Measurements from ENCODE around the gene CACNG1.
"Not testable (repeated sequence)": the region's sequence is repeated elsewhere in the genome, so short reads cannot be mapped to it uniquely, and the experiment has no call there.

Gene CACNG1

DNA sequence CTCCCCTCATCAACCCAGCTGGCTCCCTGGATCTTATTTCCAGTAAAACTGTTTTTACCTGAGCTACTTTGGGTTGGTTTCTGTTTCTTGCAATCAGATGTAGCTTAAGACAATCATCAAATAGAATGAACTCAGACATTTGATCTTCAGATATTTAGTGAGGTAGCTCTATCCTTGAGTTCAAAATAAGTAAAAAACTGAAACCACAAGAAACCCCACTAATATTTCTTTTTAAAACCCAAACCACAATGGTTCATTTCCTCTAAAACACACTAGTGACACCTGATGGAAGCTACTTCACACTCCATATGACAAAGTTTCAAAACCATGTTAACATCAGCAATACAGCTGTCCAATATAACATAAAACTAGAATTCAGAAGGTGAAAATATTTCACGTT, 37.8 kb downstream of the CACNG1 start:
- no peak for DNase-seq

DNA sequence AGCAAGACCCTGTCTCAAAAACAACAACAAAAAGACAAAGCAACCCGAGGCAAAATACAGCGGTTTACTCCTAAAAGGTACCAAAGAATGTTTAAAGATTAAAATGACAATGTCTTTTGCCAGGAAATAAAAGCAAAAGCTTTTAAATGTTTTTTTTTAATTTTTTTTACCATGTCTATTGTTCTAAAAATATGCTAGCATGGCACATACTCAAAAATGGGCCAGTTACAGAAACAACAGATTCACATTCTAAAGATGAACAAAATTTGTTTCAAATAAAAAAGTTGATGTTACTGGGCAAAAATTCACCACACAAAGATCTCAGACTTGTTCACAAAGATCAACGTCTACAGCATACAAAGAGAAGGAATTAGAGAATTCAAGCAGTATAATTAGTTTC, 41.1 kb downstream of the CACNG1 start:
- DNase-seq = no peak

DNA sequence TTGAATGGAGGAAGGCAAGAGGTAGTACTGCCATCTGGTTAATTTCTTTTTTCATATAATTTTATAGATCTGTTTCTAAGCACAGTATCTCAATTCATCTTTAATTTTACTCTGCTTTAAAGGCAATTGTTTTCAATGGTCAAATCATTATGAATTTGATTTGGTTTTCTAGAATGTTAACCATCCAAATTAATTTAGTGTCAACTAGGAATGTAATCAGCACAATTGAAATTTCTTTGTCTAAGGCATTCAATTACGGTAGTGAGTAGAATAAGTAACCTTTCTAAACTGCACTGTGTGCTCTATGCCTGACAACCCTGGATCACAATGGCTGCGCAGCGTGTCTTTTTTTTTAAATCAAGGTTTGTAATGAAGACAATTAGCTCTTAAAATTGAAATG, 44.3 kb downstream of the CACNG1 start:
- no peak for DNase-seq

DNA sequence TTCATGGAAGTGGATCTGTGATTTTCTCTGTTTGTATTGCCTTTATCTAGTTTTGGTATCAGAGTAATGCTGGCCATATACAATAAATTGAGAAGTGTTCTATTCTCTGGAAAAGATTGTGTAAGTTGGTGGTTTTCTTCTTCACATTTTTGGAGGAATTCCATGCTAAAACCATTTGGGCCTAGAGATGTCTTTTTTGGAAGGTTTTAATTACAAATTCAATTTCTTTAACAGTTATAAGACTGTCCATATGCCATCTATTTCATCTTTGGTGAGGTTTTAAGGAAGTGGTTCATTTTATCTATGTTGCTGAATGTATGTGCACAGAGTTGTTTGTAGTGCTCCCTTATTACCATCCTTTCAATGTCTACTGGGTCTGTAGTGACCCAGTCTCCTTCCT, 46.0 kb downstream of the CACNG1 start:
- no peak for DNase-seq

DNA sequence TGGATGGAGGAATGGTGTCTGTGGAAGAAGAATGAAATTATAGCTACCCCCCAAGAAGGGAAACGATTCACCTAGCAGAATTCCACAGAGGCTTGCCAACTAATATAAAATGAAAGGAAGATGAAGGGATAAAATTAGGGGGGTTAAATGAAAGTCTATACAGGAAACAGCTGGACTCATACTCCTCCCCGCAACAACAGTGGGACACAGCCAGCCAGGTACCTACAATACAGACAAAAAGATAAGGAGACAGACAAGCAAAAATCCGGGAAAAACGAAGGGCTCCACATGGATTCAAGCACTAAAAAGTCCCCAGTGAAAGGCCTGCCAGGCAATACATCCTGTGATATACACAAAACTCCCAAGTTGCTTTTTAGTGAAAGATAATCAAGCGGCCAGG, 47.9 kb downstream of the CACNG1 start:
- no peak for DNase-seq

DNA sequence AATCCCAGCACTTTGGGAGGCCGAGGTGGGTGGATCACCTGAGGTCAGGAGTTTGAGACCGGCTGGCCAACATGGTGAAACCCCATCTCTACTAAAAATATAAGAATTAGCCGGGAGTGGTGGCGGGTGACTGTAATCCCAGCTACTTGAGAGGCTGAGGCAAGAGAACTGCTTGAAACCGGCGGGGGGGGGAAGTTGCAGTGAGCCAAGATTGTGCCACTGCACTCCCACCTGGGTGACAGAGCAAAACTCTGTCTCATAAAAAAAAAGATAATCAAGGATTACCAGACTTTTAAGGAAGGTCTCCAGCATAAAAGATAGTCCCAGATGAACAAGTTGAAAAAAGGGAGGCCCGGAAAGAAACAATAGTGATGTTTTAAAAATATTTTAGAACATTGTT, 48.4 kb downstream of the CACNG1 start:
- DNase-seq = not testable (repeated sequence)

DNA sequence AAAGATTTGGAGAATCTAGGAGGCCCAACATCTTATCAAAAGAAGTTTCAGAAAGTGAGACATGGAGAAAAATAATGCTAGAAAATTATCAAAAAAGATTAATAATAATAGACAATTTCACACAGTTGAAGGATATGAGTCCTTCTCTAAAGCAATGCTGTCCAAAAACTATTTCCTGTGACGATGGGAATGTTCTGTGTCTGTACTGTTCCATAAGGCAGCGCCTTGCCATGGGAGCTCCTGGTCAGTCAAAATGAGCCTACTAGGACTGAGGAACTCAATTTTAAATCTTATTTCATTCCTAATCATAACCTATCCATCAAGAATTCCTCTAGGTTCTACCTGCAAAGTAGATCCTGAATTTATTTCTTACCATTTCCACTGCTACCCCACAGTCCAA, 49.0 kb downstream of the CACNG1 start:
- no peak for DNase-seq

DNA sequence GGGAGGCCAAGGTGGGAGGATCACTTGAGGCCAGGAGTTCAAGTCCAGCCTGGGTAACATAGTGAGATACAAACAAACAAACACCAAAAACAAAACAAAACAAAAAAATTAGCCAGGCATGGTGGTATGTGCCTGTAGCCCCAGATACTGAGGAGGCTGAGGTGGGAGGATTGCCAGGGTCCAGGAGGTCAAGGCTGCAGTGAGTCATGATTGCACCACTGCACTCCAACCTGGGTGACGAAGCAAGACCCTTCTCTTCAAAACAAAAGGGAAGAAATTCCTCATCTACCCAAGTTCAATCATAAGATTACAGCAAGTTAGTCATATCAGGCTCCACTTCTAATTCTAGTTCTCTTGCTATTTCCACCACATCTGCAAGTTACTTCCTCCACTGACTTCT, 50.9 kb downstream of the CACNG1 start:
- not testable (repeated sequence) for DNase-seq

DNA sequence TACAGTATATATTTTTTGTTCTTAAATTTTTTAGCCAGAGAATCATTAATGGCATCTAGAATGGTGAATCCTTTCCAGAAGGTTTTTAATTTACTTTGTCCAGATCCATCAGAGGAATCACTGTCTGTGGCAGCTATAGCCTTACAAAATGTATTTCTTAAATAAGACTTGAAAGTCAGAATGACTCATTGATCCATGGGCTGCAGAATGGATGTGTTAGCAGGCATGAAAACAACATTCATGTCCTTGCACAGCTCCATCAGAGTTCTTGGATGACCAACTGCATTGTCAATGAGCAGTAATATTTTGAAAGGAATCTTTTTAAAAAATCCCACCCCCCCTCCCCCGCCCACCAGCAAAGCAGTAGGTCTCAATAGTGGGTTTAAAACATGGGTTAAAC, 51.4 kb downstream of the CACNG1 start:
- DNase-seq = no peak

DNA sequence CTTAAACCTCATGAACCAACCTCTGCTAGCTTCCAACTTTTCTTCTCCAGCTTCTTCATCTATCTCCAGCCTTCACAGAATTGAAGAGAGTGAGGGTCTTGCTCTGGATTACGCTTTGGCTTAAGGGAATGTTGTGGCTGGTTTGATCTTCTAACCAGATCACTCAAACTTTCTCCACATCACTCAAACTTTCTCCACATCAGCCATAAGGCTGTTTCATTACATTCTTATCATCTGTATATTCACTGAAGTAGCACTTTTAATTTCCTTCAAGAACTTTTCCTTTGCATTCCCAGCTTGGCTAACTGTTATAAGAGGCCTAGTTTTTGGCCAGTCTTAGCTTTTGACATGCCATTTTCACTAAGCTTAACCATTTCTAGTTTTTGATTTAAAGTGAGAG, 52.3 kb downstream of the CACNG1 start:
- DNase-seq = no peak

DNA sequence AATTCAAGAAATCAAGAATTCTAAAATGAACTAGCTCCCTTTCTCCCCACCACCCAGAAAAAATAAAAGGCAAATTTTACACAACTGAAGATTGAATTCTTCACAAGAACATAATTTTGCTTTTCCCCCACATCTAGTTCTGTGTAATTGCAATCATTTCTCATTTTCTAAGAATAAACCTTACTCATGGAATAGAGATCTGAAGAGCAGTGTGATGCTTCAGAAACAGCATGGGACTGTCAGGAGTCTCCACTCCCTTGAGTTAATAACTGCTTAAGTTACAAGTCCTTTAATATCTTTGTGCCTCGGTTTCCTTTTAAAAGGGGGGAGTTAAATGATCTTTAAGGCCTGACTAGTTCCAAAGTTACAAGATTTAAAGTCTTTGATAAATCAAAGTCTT, 53.7 kb downstream of the CACNG1 start:
- DNase-seq = no peak

DNA sequence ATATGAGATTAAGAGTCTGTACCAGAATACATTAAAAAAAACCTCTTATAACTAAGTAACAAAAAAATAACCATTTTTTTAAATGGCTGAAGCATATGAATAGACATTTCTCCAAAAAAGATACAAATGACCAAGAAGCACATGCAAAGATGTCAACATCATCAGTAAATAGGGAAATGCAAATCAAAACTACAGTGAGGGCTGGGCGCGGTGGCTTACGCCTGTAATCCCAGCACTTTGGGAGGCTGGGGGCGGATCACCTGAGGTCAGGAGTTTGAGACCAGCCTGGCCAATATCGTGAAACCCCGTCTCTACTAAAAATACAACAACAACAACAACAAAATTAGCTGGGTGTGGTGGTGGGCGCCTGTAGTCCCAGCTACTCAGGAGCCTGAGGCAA, 60.3 kb downstream of the CACNG1 start:
- not testable (repeated sequence) for DNase-seq

DNA sequence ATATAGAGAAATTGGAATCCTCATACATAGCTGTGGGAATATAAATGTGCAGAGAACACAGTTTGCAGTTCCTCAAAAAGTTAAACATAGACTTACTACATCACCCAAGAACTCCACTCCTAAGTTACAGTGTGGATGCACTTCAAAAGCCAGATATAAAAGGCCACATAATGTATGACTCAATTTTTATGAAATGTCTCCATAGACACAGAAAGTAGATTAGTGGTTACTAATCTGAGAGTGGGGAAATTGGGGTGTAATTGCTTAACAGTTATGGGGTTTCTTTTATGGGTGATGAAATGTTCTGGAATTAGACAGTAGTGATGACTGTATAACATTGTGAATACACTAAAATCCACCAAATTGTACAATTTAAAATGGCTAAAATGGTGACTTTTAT, 60.9 kb downstream of the CACNG1 start:
- DNase-seq = no peak

All from NCI-H1092 (cell line).